ENCODE measurements around the gene NDST3.

NDST3 gene

DNA sequence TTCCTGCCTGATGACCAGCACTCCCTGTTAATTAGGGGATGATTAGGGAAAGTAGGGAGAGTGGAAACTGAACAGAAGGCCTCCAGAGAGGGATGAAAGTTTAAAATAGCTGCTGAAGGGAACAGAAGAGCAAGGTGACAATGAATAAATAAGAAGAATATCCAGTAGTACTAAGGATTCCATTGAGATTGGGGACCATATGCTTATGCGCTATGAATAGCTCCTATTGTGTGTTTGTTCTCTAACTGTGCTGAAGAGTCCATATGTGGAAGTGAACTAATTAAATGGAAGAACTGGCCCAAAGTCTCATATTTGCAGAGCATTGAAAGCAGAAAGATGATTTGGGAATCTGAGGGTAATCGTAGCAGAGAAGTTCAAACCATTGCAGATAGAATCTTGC, 181.5 kb downstream of the NDST3 start:
- no peaks in the 10 kb centered on the region for H4K20me1 ChIP-seq (ENCODE audit: low read depth, low read length)
- no peaks in the 10 kb centered on the region for H3K9me2 ChIP-seq (replicated peaks; ENCODE audit: insufficient read depth, low read length)
- no peak overlapping the region for H2AFZ ChIP-seq (ENCODE audit: low read depth, low read length, severe bottlenecking)
- H3K9ac ChIP-seq (ENCODE audit: low read length) = no peak overlapping the region
- no peaks in the 10 kb centered on the region for H3K79me2 ChIP-seq (ENCODE audit: insufficient read depth, low read length)
- no peaks in the 10 kb centered on the region for H3F3A ChIP-seq (ENCODE audit: insufficient read depth)
- no peak overlapping the region for H3K4me2 ChIP-seq (ENCODE audit: low read depth, low read length, poor library complexity, severe bottlenecking)
- H3K4me3 ChIP-seq (ENCODE audit: insufficient read depth, low read length, poor library complexity, severe bottlenecking) = no peak overlapping the region
- TF ChIP-seq, protein P1, sequence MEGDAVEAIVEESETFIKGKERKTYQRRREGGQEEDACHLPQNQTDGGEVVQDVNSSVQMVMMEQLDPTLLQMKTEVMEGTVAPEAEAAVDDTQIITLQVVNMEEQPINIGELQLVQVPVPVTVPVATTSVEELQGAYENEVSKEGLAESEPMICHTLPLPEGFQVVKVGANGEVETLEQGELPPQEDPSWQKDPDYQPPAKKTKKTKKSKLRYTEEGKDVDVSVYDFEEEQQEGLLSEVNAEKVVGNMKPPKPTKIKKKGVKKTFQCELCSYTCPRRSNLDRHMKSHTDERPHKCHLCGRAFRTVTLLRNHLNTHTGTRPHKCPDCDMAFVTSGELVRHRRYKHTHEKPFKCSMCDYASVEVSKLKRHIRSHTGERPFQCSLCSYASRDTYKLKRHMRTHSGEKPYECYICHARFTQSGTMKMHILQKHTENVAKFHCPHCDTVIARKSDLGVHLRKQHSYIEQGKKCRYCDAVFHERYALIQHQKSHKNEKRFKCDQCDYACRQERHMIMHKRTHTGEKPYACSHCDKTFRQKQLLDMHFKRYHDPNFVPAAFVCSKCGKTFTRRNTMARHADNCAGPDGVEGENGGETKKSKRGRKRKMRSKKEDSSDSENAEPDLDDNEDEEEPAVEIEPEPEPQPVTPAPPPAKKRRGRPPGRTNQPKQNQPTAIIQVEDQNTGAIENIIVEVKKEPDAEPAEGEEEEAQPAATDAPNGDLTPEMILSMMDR (IDR thresholded peaks at IDR 0.05; ENCODE audit: insufficient read depth, low read length, poor library complexity, severe bottlenecking) = no peak
- no peak for TF ChIP-seq EZH2phosphoT487 (conservative IDR thresholded peaks at IDR 0.05; ENCODE audit: low read length)
- H3K27ac ChIP-seq (ENCODE audit: low read depth, low read length) = no peak overlapping the region
- H3K36me3 ChIP-seq (ENCODE audit: low read length) = no peaks in the 10 kb centered on the region
- H3K27me3 ChIP-seq (ENCODE audit: low read length) = no peaks in the 10 kb centered on the region
- no peaks in the 10 kb centered on the region for H3K9me3 ChIP-seq (ENCODE audit: insufficient read depth, low read length)

DNA sequence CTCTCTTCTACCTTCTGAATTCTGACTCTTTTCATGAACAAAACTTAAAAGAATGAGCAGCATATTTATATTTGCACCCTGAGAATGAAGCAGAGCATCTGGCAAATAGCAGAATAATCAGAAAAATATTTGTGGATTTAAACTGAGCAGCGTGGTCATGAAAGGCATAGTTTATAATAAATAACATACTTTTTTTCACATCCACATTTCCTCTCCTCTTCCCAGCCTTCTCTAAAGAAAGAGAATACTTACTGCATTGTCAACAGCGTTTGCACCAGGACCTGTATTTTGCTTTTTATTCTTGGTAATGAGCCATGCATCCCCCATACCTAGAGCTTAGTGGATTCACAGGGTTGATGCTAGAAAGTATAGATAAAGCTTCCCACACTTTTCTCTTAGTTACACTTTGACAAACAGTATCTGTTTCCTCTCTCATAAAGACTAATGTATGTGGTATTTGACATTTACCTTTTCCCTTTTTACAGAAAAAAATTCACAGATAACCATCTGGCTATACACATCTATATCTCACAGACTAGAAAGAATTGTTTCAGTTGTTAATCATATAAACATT, 187.0 kb downstream of the NDST3 start:
- H3K27me3 ChIP-seq (ENCODE audit: low read length) = no peaks in the 10 kb centered on the region
- no peaks in the 10 kb centered on the region for H3F3A ChIP-seq (ENCODE audit: insufficient read depth)
- H4K20me1 ChIP-seq (ENCODE audit: low read depth, low read length) = no peaks in the 10 kb centered on the region
- H3K9me3 ChIP-seq (ENCODE audit: insufficient read depth, low read length) = no peaks in the 10 kb centered on the region
- no peak for TF ChIP-seq EZH2phosphoT487 (conservative IDR thresholded peaks at IDR 0.05; ENCODE audit: low read length)
- TF ChIP-seq, protein P1 (IDR thresholded peaks at IDR 0.05; ENCODE audit: insufficient read depth, low read length, poor library complexity, severe bottlenecking) = no peak
- no peak overlapping the region for H3K27ac ChIP-seq (ENCODE audit: low read depth, low read length)
- H3K4me3 ChIP-seq (ENCODE audit: insufficient read depth, low read length, poor library complexity, severe bottlenecking) = no peak overlapping the region
- H3K79me2 ChIP-seq (ENCODE audit: insufficient read depth, low read length) = no peaks in the 10 kb centered on the region
- no peak overlapping the region for H2AFZ ChIP-seq (ENCODE audit: low read depth, low read length, severe bottlenecking)
- no peak overlapping the region for H3K9ac ChIP-seq (ENCODE audit: low read length)
- H3K9me2 ChIP-seq (replicated peaks; ENCODE audit: insufficient read depth, low read length) = no peaks in the 10 kb centered on the region
- H3K4me2 ChIP-seq (ENCODE audit: low read depth, low read length, poor library complexity, severe bottlenecking) = no peak overlapping the region
- no peaks in the 10 kb centered on the region for H3K36me3 ChIP-seq (ENCODE audit: low read length)

DNA sequence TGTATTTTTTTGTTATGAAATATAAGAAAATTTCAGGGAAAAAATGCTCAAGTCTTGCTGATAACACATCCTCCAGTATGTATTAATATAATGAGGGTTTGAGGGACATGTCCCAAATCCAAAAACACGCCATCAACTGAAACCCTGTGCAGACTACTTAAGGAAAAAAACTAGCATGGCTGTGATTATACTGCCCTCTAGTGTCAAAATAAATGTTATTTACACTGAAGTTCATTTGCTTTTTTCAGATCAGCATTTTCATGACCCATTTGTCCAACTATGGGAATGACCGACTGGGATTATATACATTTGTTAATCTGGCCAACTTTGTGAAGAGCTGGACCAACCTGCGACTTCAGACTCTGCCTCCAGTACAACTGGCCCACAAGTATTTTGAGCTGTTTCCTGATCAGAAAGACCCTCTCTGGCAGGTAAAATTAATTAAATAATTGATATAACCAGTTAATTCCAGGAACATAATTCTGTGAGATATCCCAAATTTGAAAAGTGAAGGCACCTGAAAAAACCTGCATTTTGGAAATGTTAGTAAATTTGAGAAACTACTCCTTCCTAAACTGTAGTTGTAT, 190.1 kb downstream of the NDST3 start:
- H3K27ac ChIP-seq (ENCODE audit: low read depth, low read length) = no peak overlapping the region
- no peak overlapping the region for H3K4me2 ChIP-seq (ENCODE audit: low read depth, low read length, poor library complexity, severe bottlenecking)
- no peak overlapping the region for H3K9ac ChIP-seq (ENCODE audit: low read length)
- H3K36me3 ChIP-seq (ENCODE audit: low read length) = no peaks in the 10 kb centered on the region
- no peaks in the 10 kb centered on the region for H3K9me2 ChIP-seq (replicated peaks; ENCODE audit: insufficient read depth, low read length)
- H3K9me3 ChIP-seq (ENCODE audit: insufficient read depth, low read length) = no peaks in the 10 kb centered on the region
- H3K79me2 ChIP-seq (ENCODE audit: insufficient read depth, low read length) = no peaks in the 10 kb centered on the region
- H3K4me3 ChIP-seq (ENCODE audit: insufficient read depth, low read length, poor library complexity, severe bottlenecking) = no peak overlapping the region
- no peaks in the 10 kb centered on the region for H3K27me3 ChIP-seq (ENCODE audit: low read length)
- H2AFZ ChIP-seq (ENCODE audit: low read depth, low read length, severe bottlenecking) = no peak overlapping the region
- no peaks in the 10 kb centered on the region for H3F3A ChIP-seq (ENCODE audit: insufficient read depth)
- TF ChIP-seq, protein P1 (IDR thresholded peaks at IDR 0.05; ENCODE audit: insufficient read depth, low read length, poor library complexity, severe bottlenecking) = no peak
- no peak for TF ChIP-seq EZH2phosphoT487 (conservative IDR thresholded peaks at IDR 0.05; ENCODE audit: low read length)
- no peaks in the 10 kb centered on the region for H4K20me1 ChIP-seq (ENCODE audit: low read depth, low read length)

All from SU-DHL-6 (cell line).